ENCODE results near the gene HIF3A. TPM values are rescaled to one million over a fixed set of nuclear protein-coding genes. Genes with fewer than 3 reads are reported as not detected.

HIF3A gene
- total and polyA plus RNA-seq, 9 of the 15 experiments (the other 6 are each of a cell fraction or from before 2014, with no cell fraction given), result 0.29 TPM; not detected in 8

DNA sequence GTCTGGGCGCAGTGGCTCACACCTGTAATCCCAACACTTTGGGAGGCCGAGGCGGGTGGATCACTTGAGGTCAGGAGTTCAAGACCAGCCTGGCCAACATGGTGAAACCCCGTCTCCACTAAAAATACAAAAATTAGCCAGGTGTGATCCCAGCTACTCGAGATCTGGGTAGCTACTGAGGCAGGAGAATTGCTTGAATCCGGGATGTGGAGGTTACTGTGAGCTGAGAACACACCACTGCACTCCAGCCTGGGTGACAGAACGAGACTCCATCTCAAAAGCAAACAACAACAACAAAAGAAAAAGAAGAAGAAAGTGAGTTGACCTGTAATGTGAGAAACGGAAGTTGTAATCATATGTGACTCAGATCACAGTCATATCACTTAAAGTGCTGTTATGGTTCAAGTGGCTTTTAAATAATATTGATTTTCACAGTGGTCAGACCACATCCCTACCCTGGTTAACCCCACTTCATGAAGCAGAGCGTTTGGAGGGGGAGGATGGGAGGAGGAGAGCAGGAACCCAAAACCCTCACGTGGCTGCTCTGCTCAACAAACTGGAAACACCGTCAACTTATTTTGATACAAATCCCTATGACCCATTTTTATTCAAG lies 34.1 kb upstream of the HIF3A start (continued):
- TF ChIP-seq ZNF609 (CRISPR knock-in tag; IDR thresholded peaks at IDR 0.05; ENCODE audit: borderline replicate concordance), result peak; percentile 89; the same call in 1 of the 2 replicates
- peak; percentile 79; the same call in 1 of the 2 replicates for TF ChIP-seq ZBTB1 (CRISPR knock-in tag; IDR thresholded peaks at IDR 0.05; ENCODE audit: borderline replicate concordance, low read depth)
- TF ChIP-seq GABPA (tag; conservative IDR thresholded peaks at IDR 0.05; ENCODE audit: low read depth), result peak; percentile 48; the same call in 1 of the 2 replicates
- TF ChIP-seq HES1 (IDR thresholded peaks at IDR 0.05; ENCODE audit: low read depth), result peak; percentile 80
